HepG2 (cell line): ENCODE results near the gene WBP1. TPM values are rescaled to one million over a fixed set of nuclear protein-coding genes. Genes with fewer than 3 reads are reported as not detected.

Source experiments
- FOXA3 ChIP-seq: IDR thresholded peaks from 2 replicates; pipeline ENCODE4 v1.6.1; 2016; ENCODE audit warnings: missing genetic modification reagents, missing compliant biosample characterization
- GTF3A ChIP-seq: sonication (generic); formaldehyde crosslinking; conservative IDR thresholded peaks from 2 replicates; pipeline ENCODE4 v1.4.0; 2020; ENCODE audit warnings: mild to moderate bottlenecking, missing genetic modification reagents
- HDAC2 ChIP-seq: sonication (generic); formaldehyde crosslinking; IDR thresholded peaks from 2 replicates; pipeline ENCODE4 v1.4.0; 2020; ENCODE audit warnings: missing genetic modification reagents
- HNRNPH1 ChIP-seq: fragments of 200-400 bp; formaldehyde crosslinking; optimal IDR thresholded peaks from 2 replicates; pipeline ENCODE3; 2017; ENCODE audit warnings: mild to moderate bottlenecking, low read depth, low read length
- IKZF4 ChIP-seq: sonication (generic); formaldehyde crosslinking; IDR thresholded peaks from 2 replicates; pipeline ENCODE4 v1.5.1; 2020; ENCODE audit warnings: borderline replicate concordance, mild to moderate bottlenecking, low read depth, missing genetic modification reagents; ENCODE audit errors: not compliant biosample characterization
- JUND ChIP-seq: sonication (generic); formaldehyde crosslinking; IDR thresholded peaks from 2 replicates; pipeline ENCODE4 v1.8.0; 2022; ENCODE audit warnings: mild to moderate bottlenecking, missing genetic modification reagents
- KLF16 ChIP-seq, 2 experiments: sonication (generic) in 1 of 2; formaldehyde crosslinking in 1 of 2; IDR thresholded peaks; 2 replicates each; pipeline versions ENCODE4 v1.6.1 to v1.8.0; 2016 to 2023; ENCODE audit warnings: missing genetic modification reagents in 2 of 2, missing compliant biosample characterization in 1 of 2
- KMT2A ChIP-seq: sonication (generic); formaldehyde crosslinking; IDR thresholded peaks from 2 replicates; pipeline ENCODE4 v1.4.0; 2020; ENCODE audit warnings: missing genetic modification reagents
- MYNN ChIP-seq: sonication (generic); formaldehyde crosslinking; IDR thresholded peaks from 2 replicates; pipeline ENCODE4 v1.4.0; 2020; ENCODE audit warnings: mild to moderate bottlenecking, low read depth, missing genetic modification reagents
- NR2F1 ChIP-seq, 2 experiments: fragments of 450-650 bp in 1 of 2; formaldehyde crosslinking in 1 of 2; IDR thresholded peaks; 2 replicates each; pipeline versions ENCODE4 v1.5.0 to v1.6.1; 2016 to 2020; ENCODE audit warnings: mild to moderate bottlenecking in 1 of 2, missing compliant biosample characterization in 1 of 2, missing genetic modification reagents in 1 of 2, moderate library complexity in 1 of 2
- PRMT3 ChIP-seq: sonication (generic); formaldehyde crosslinking; IDR thresholded peaks from 2 replicates; pipeline ENCODE4 v1.8.1; 2022; ENCODE audit warnings: low read depth, mild to moderate bottlenecking, moderate library complexity, missing genetic modification reagents, borderline replicate concordance
- RBAK ChIP-seq: sonication (generic); formaldehyde crosslinking; IDR thresholded peaks from 2 replicates; pipeline ENCODE4 v1.5.1; 2020; ENCODE audit warnings: mild to moderate bottlenecking, missing genetic modification reagents
- TEAD2 ChIP-seq: sonication (generic); formaldehyde crosslinking; IDR thresholded peaks from 2 replicates; pipeline ENCODE4 v1.9.0; 2021; ENCODE audit warnings: missing genetic modification reagents
- YY1 ChIP-seq: IDR thresholded peaks from 2 replicates; pipeline ENCODE4 v1.6.1; 2011; ENCODE audit warnings: low read length, low read depth, moderate library complexity, mild to moderate bottlenecking; ENCODE audit not compliant: insufficient read depth, insufficient replicate concordance
- ZBTB8A ChIP-seq: sonication (generic); formaldehyde crosslinking; IDR thresholded peaks from 2 replicates; pipeline ENCODE4 v1.4.0; 2020; ENCODE audit warnings: mild to moderate bottlenecking, low read depth, missing genetic modification reagents, borderline replicate concordance
- ZEB1 ChIP-seq: IDR thresholded peaks from 2 replicates; pipeline ENCODE4 v1.6.1; 2012; ENCODE audit warnings: mild to moderate bottlenecking, low read depth, inconsistent platforms; ENCODE audit not compliant: insufficient replicate concordance
- ZHX1 ChIP-seq: sonication (generic); formaldehyde crosslinking; IDR thresholded peaks from 2 replicates; pipeline ENCODE4 v1.8.1; 2022; ENCODE audit warnings: low read depth, mild to moderate bottlenecking, missing genetic modification reagents
- ZNF44 ChIP-seq: sonication (generic); formaldehyde crosslinking; IDR thresholded peaks from 2 replicates; pipeline ENCODE4 v1.5.1; 2020; ENCODE audit warnings: mild to moderate bottlenecking, missing genetic modification reagents
- ZNF562 ChIP-seq: sonication (generic); formaldehyde crosslinking; IDR thresholded peaks from 2 replicates; pipeline ENCODE4 v1.8.0; 2022; ENCODE audit warnings: missing genetic modification reagents, borderline replicate concordance
- polyA plus RNA-seq, 8 experiments: library from polyadenylated mRNA; depleted of rRNA in 3 of 8; stranded (reverse) in 7 of 8; unstranded in 1 of 8; fragments of >200 nt; fragmentation: Illumina TruSeq in 4 of 8; extraction: Trizol in 4 of 8; gene quantifications; 2 replicates each; pipeline versions ENCODE4 v1.2.1 to v1.2.3, GENCODE V29; 2011 to 2016; ENCODE audit warnings: low read depth in 4 of 8, missing spikeins in 1 of 8, mixed read lengths in 1 of 8; ENCODE audit not compliant: insufficient read depth in 1 of 8
- total RNA-seq, 5 experiments: library from RNA; depleted of rRNA; stranded (reverse); fragments of >200 nt; fragmentation: Illumina TruSeq; extraction: Trizol; gene quantifications; 2 replicates each; pipeline ENCODE4 v1.2.3, GENCODE V29; 2016; ENCODE audit warnings: low read depth in 1 of 5
- TF ChIP-seq, protein P1 (sequence below): sonication (generic); formaldehyde crosslinking; IDR thresholded peaks from 2 replicates; pipeline ENCODE4 v1.9.0; 2021; ENCODE audit warnings: mild to moderate bottlenecking, missing genetic modification reagents

The WBP1 gene
- total and polyA plus RNA-seq, 2 of the 13 experiments (the other 11 are each of a cell fraction or from before 2014, with no cell fraction given) = 38.8 to 85.7 TPM

DNA sequence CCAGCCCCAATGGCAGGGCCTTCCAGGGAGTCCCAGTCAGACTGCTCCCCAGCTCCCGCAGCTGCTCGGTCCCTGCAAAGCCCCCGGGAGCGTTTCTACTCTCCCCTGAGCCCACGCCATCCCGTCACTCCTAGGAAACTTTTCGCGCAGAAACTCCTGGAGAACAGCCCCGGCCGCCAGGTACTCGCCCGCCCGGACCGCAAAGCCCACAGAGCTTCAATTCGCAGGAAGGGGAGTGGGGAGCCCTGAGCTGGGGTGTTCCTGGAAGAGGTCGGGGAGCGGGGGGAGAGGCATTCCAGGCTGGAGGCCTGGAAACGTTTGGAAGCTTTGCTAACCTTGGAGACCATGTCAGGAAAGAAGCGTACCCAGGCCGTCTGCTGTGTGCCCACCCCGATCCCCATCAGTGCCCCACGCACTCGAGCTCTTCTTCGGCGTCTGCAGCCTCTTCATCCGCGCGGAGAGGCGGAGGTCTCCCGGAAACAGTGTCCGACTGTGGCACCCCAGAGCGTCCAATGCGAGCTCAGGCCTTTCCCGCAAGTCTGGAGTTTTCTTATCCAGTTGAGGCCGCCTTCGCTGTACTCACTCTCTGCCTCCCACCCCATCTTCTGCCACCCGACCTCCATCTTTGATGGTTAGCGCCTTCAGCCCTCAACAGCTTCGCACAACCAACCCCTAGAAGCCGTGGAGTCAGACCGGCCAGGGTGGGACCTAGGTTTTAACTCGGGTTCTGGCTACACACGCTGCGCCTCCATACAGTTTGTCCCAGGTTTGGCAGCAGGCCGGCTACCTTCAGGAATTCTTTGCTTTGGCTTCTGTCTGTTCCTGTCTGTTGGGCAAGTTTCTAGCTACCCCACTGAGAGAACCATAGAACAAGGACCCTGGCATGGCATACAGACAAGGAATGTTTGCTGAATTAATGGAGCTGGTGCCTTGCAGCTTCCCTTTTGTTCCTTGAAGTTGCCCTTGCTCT is 45.6 kb downstream of the WBP1 start (continued):
- TF ChIP-seq PRMT3 (CRISPR knock-in tag) (no peak), HDAC2 (CRISPR knock-in tag) (no peak), KMT2A (CRISPR knock-in tag) (0 out of 2 replicates have a peak, but pooled peaks have one; percentile 8), YY1 (no peak), IKZF4 (CRISPR knock-in tag) (no peak), HNRNPH1 (no peak), MYNN (CRISPR knock-in tag) (no peak), NR2F1 (CRISPR knock-in tag; IDR thresholded peaks at IDR 0.05) (no peak), ZNF44 (CRISPR knock-in tag) (no peak), KLF16 (CRISPR knock-in tag; IDR thresholded peaks at IDR 0.05) (0 out of 4 replicates have a peak, but pooled peaks of 1 of the 2 experiments have one; percentile 10), FOXA3 (CRISPR knock-in tag) (no peak), JUND (no peak), ZNF562 (CRISPR knock-in tag) (no peak), ZEB1 (no peak), ZHX1 (no peak), GTF3A (CRISPR knock-in tag) (no peak), TEAD2 (CRISPR knock-in tag) (no peak), RBAK (CRISPR knock-in tag) (no peak), ZBTB8A (CRISPR knock-in tag) (no peak)
- TF ChIP-seq, protein P1, sequence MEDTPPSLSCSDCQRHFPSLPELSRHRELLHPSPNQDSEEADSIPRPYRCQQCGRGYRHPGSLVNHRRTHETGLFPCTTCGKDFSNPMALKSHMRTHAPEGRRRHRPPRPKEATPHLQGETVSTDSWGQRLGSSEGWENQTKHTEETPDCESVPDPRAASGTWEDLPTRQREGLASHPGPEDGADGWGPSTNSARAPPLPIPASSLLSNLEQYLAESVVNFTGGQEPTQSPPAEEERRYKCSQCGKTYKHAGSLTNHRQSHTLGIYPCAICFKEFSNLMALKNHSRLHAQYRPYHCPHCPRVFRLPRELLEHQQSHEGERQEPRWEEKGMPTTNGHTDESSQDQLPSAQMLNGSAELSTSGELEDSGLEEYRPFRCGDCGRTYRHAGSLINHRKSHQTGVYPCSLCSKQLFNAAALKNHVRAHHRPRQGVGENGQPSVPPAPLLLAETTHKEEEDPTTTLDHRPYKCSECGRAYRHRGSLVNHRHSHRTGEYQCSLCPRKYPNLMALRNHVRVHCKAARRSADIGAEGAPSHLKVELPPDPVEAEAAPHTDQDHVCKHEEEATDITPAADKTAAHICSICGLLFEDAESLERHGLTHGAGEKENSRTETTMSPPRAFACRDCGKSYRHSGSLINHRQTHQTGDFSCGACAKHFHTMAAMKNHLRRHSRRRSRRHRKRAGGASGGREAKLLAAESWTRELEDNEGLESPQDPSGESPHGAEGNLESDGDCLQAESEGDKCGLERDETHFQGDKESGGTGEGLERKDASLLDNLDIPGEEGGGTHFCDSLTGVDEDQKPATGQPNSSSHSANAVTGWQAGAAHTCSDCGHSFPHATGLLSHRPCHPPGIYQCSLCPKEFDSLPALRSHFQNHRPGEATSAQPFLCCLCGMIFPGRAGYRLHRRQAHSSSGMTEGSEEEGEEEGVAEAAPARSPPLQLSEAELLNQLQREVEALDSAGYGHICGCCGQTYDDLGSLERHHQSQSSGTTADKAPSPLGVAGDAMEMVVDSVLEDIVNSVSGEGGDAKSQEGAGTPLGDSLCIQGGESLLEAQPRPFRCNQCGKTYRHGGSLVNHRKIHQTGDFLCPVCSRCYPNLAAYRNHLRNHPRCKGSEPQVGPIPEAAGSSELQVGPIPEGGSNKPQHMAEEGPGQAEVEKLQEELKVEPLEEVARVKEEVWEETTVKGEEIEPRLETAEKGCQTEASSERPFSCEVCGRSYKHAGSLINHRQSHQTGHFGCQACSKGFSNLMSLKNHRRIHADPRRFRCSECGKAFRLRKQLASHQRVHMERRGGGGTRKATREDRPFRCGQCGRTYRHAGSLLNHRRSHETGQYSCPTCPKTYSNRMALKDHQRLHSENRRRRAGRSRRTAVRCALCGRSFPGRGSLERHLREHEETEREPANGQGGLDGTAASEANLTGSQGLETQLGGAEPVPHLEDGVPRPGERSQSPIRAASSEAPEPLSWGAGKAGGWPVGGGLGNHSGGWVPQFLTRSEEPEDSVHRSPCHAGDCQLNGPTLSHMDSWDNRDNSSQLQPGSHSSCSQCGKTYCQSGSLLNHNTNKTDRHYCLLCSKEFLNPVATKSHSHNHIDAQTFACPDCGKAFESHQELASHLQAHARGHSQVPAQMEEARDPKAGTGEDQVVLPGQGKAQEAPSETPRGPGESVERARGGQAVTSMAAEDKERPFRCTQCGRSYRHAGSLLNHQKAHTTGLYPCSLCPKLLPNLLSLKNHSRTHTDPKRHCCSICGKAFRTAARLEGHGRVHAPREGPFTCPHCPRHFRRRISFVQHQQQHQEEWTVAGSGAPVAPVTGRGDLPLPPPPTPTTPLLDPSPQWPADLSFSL = 0 out of 2 replicates have a peak, but pooled peaks have one; percentile 8
